CD4-positive, alpha-beta T cell treated with Interleukin-17A for 1 hour (primary cell): ENCODE results near the gene CDKAL1.
"Not testable (repeated sequence)": the region's sequence is repeated elsewhere in the genome, so short reads cannot be mapped to it uniquely, and the experiment has no call there.

Experiments used
- DNase-seq: peaks from one replicate; pipeline ENCODE4 v3.0.0-alpha.2; 2020

The CDKAL1 gene

GRCh38 chr6:20751293-20751935 lies 217.2 kb downstream of the CDKAL1 start:
- no peak for DNase-seq

DNA sequence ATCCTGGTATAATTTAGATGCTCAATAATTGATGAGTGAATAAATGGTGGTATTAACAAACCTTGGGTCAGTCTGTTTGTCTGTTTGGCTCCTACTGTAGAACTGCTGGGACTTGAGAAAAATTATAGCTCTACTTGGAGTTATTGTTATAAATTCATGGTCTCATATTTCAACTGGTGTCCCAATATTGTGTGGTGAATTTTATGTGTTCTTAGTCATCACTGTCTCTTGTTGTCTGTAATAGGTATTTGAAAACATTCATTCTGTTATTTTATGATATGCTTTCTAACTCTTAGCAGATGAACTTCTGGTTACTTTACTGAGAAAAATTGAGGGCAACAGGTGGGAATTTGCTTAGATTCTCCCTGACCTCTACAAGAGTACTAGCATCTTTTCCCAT lies 221.4 kb downstream of the CDKAL1 start:
- no peak for DNase-seq

DNA sequence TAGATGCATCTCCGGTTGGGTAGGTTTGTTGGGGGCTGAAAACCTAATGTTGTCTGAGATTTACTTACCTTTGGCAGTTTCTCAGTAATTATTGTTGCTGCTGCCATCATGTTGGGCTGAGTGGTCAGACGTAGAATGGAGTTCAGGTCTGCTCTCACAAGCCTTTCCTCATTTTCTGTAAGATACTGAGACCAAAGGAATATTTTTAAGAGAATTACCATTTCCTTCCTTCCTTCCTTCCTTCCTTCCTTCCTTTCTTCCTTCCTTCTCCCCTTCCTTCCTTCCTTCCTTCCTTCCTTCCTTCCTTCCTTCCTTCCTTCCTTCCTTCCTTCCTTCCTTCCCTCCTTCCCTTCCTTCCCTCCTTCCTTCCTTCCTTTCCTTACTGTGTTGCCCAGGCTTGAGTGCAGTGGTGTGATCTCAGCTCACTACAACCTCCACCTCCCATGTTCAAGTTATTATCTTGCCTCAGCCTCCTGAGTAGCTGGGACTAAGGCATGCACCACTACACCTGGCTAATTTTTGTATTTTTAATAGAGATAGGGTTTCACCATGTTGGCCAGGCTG lies 222.4 kb downstream of the CDKAL1 start:
- DNase-seq = not testable (repeated sequence)

DNA sequence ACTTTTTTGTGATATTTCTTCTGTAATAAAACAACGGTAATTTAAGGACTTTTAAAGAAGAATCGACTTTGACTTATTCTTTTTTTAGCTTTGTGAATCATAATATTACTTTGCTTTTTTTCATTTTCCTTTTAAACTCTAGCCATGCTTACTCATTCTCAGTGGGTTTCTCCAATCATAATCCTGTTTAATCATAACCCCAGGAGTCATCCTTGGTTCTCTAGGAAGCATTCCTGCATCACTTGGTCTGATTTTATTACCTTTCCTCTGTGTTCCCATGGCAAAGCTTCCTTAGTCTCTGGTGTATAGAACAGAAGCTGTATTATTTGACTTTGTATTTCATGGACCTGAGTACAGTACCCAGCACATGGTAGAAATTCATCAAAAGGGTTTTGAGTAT lies 223.5 kb downstream of the CDKAL1 start:
- no peak for DNase-seq

GRCh38 chr6:20763296-20763695 lies 229.0 kb downstream of the CDKAL1 start:
- no peak for DNase-seq

DNA sequence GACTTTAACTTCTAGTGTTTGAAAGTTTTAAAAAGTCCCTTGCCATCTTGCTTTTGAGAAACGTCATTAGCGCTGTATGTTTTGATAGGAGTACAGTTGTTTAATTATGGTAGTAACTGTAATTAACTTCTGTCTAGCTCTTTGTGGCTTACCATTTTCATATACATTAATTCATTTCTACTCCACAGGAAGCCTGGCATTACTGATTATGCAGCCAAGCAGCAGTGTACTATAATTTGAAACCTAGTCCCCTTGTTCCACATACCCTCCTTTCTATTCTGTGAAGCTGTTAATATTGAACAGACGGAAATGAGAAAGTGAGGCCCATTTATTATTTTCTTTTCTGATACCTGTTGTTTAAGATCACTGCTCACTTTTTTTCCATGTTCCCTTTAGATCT lies 235.4 kb downstream of the CDKAL1 start:
- DNase-seq = no peak

- no peak for DNase-seq
Observed at GRCh38 chr6:20770773-20771172, 236.5 kb downstream of the CDKAL1 start.

GRCh38 chr6:20771409-20771808 lies 237.2 kb downstream of the CDKAL1 start:
- DNase-seq = no peak

GRCh38 chr6:20773822-20774221 lies 239.6 kb downstream of the CDKAL1 start:
- no peak for DNase-seq

- no peak for DNase-seq
Observed at GRCh38 chr6:20775981-20776380, 241.7 kb downstream of the CDKAL1 start.

DNA sequence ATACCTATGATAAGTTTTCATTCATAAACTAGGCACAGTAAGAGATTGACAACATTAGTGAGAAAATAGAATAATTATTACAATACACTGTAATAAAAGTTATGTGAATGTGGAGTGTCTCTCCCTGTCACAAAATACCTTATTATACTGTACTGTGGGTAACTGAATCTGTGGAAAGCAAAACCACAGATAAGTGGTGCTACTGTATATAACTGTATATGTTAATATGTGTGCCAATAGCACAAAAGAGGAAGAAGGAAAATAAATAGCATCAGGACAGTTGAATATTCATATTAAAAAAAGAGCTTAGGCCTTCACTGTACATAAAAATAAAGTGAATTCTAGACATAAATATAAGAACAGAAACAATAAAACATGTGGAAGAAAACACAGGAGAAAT lies 243.5 kb downstream of the CDKAL1 start:
- no peak for DNase-seq

GRCh38 chr6:20778459-20778858 lies 244.2 kb downstream of the CDKAL1 start:
- no peak for DNase-seq

GRCh38 chr6:20778912-20779311 lies 244.7 kb downstream of the CDKAL1 start:
- DNase-seq = no peak

DNA sequence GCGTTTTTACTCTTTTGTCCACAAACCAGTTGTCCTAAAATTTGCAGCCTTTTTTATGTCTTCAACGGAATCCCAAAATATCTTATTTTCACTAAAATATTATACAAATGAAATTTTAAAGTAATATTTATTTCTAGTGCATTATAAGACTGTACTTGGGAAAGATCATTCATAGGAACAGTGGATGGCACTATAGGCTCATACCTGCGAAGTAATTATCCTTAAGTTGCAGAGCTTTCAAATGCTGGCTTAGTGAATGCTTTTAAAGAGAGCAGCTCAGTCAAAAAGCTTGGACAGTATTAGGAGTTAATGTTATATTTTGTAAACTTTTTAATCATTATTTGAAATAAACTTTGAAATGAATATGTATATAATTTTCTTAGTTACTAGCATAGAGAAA lies 254.9 kb downstream of the CDKAL1 start:
- DNase-seq = no peak

DNA sequence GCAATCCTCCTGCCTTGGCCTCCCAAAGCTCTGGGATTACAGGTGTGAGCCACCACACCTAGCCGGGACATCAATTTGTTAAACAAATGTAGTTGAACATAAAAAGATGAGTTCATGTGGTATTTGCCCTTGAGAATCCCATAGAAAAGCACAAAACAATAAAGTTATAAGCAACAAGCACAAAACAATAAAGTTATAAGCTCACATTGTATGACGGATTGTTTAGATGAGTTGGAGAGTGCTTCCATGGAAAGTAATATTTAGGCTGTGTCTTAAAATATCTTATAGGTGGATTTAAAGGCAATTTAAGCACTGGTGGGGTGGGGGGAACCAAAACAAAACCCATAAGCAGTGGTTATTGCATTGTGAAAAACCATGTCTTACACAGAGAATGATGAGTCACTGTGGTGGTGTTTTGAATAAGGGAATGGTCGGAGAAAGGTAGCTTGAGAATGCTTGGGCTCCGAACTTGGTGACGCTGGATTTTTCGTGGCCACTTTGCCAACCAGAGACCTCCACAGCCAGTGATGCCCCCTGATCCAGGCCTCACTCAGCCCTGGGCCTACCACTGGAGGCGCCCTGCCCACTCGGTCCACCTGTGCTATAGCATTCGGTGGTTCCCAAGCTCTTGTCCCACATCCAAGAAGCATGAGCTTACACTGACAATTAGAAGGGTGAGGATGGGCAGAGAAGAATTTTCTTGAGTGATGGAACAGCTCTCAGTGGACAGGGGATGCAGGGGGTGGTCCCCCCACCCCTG lies 256.0 kb downstream of the CDKAL1 start:
- no peak for DNase-seq

DNA sequence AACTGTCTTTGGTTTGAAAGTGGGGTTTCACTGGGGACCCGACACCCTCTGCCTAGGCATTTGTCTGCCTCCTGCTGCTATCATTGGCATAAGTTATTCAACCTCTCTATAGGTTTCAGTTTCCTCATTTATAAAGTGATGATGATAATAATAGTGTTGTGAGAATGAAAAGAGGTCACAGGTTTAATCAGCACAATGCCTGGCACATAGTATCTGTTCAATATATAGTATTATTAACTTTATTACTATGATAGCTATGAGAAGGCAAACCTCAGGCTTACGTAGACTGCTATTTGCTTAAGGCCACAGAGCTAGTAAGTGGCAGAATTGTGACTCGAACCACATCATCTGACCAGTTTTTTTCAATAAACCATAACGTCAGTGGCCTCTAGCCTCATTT lies 256.8 kb downstream of the CDKAL1 start:
- DNase-seq = no peak

DNA sequence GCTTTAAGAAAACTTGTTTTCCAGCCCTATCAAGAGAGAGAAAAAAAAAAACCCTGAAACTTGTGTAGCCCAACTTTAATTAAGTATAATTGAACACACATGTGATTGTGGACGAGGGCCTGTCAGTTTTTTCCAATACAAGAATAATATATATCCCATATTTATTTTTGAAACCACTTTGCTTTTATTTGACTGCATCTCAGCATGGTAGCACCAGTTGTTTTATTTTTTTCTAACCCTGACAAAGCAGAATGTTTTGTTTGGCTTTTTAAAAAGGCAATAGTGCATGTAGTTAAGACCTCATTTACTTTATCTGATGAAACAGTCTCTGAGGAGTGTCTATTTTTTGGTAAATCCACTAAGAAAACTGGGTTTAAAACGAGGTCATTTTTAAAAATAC lies 257.7 kb downstream of the CDKAL1 start:
- DNase-seq = no peak

GRCh38 chr6:20793174-20793573 lies 258.9 kb downstream of the CDKAL1 start:
- DNase-seq = no peak

- no peak for DNase-seq
Observed at GRCh38 chr6:20797597-20797996, 263.3 kb downstream of the CDKAL1 start.

GRCh38 chr6:20800229-20800628 lies 266.0 kb downstream of the CDKAL1 start:
- no peak for DNase-seq

DNA sequence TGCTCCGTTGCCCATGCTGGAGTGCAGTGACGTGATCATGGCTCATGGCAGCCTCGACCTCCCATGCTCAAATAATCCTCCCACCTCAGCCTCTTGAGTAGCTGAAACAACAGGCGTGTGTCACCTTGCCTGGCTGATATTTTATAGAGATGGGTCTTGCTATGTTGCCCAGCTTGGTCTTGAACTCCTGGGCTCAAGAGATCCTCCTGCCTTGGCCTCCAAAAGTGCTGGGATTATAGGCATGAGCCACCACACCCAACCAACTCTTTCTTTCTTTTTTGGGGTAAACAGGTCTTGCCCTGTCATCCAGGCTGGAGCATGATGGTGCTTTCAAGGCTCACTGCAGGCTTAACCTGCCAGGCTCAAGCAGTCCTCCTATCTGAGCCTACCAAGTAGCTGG lies 266.4 kb downstream of the CDKAL1 start:
- DNase-seq = no peak

GRCh38 chr6:20801595-20801994 lies 267.3 kb downstream of the CDKAL1 start:
- DNase-seq = no peak

DNA sequence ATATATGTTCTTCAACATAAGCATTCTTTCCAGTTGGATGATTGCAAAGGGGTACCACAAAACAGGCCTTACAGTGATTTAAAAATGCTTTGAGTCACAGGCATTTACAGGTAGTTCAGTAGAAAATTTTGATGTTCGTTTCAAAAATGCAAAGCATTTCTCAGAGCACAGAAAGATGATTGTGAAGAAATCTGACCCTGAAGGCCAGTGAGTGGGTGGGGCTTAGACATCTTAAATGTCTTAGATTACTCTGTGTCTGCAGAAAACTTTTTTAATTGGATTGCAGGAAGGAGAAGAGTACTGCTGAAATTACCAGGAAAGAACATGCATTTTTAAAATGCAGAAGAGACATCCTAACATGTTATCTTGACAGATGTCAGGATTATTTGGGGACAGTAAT lies 268.3 kb downstream of the CDKAL1 start:
- DNase-seq = no peak

DNA sequence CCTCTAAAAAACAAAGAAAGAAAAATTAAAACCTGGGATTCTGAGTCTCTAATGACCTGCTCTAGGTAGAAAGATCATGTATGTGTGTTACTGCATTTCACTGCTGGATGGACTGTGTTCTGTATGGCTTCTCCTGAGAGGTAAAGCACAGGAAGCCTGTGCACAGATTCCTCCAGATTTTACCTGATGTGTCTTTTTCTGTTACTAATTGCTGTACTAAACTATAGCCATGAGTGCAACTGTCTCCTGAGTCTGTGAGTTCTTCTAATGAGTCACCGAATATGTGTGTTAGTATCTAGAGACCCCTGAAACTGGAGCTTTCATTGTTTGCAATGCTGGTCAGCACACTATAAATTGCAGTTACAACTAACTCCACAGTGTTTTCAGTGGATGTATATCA lies 270.8 kb downstream of the CDKAL1 start:
- DNase-seq = no peak

DNA sequence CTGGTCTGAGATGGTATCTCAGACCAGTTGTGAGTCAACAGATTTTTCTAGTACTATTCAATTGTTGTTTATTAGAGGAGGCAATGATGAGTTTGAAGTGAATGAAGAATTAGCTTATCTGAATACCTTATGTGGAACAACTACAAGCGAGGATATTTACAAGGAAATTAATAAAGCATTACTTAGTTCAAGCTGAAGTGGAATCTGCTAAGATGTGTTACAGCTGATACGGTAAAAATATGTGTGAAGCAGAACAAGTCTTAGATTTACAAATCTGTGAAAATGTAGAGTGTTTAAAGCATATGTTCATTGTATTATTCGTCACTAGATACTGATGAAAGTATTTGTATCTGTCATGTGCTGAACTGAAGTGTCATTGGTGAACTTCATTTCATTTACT lies 272.4 kb downstream of the CDKAL1 start:
- no peak for DNase-seq
